NCI-H2107 treated with DMSO at 0.1 percent for 48 hours (cell line): ENCODE results near the gene ORMDL2.
"Not testable (repeated sequence)": the region's sequence is repeated elsewhere in the genome, so short reads cannot be mapped to it uniquely, and the experiment has no call there.

ENCODE experiments used
- DNase-seq: peaks from one replicate; lab custom pipeline; 2025; ENCODE audit not compliant: unreplicated experiment; lab: John Stamatoyannopoulos, UW

ORMDL2 gene

GRCh38 chr12:55850893-55851292 lies 33.1 kb downstream of the ORMDL2 start:
- no peak for DNase-seq

GRCh38 chr12:55852740-55853139 lies 34.9 kb downstream of the ORMDL2 start:
- no peak for DNase-seq

GRCh38 chr12:55861396-55861795 lies 43.6 kb downstream of the ORMDL2 start:
- no peak for DNase-seq

GRCh38 chr12:55861871-55862270 lies 44.0 kb downstream of the ORMDL2 start:
- DNase-seq: no peak

GRCh38 chr12:55862286-55862685 lies 44.4 kb downstream of the ORMDL2 start:
- no peak for DNase-seq

GRCh38 chr12:55862931-55863330 lies 45.1 kb downstream of the ORMDL2 start:
- DNase-seq: not testable (repeated sequence)

GRCh38 chr12:55865327-55865726 lies 47.5 kb downstream of the ORMDL2 start:
- DNase-seq: no peak

- DNase-seq: not testable (repeated sequence)
These were observed 48.7 kb downstream of the ORMDL2 start for GRCh38 chr12:55866454-55867004.
